ENCODE data around the gene LGALS3BP.

Gene LGALS3BP

GRCh38 chr17:78981010-78981888 is 1.5 kb upstream of the LGALS3BP start:
- no peak for TF ChIP-seq ZFX (IDR thresholded peaks at IDR 0.05)
- TF ChIP-seq CTCF (conservative IDR thresholded peaks at IDR 0.05), result no peak
- H3K27ac ChIP-seq, result no peak overlapping the region

GRCh38 chr17:78980624-78980972 is 875 bp upstream of the LGALS3BP start:
- TF ChIP-seq CTCF (conservative IDR thresholded peaks at IDR 0.05), result no peak
- TF ChIP-seq ZFX (IDR thresholded peaks at IDR 0.05), result no peak
- no peak overlapping the region for H3K27ac ChIP-seq

- TF ChIP-seq CTCF (conservative IDR thresholded peaks at IDR 0.05) (no peak; the same call in 1 of the 2 replicates), ZFX (IDR thresholded peaks at IDR 0.05) (no peak)
- H3K27ac ChIP-seq, result no peak overlapping the region
Measured at GRCh38 chr17:78977997-78978973, 1.4 kb downstream of the LGALS3BP start.

- TF ChIP-seq CTCF (conservative IDR thresholded peaks at IDR 0.05) (no peak), ZFX (IDR thresholded peaks at IDR 0.05) (no peak)
- H3K27ac ChIP-seq, result no peak overlapping the region
Measured at GRCh38 chr17:78977681-78977943, 2.1 kb downstream of the LGALS3BP start.

- peak overlapping the region; percentile 76 for H3K27ac ChIP-seq
- no peak for TF ChIP-seq CTCF (conservative IDR thresholded peaks at IDR 0.05)
- no peak for TF ChIP-seq ZFX (IDR thresholded peaks at IDR 0.05)
Measured at GRCh38 chr17:78976907-78977680, 2.6 kb downstream of the LGALS3BP start.

- peak overlapping the region; percentile 76 for H3K27ac ChIP-seq
- TF ChIP-seq ZFX (IDR thresholded peaks at IDR 0.05) (no peak; the same call in 1 of the 2 replicates), CTCF (conservative IDR thresholded peaks at IDR 0.05) (no peak)
Measured at GRCh38 chr17:78974635-78975591, 4.8 kb downstream of the LGALS3BP start.
